HCT116 (cell line): ENCODE data around the gene LPCAT2. TPM values are rescaled to one million over a fixed set of nuclear protein-coding genes. Genes with fewer than 3 reads are reported as not detected.

Experiments
- ATAC-seq: fragments of 200-7000 bp; cut with Tn5 transposase; 2 replicates; pipeline ENCODE4 v1.9.1; 2020; ENCODE audit warnings: mild to moderate bottlenecking, moderate library complexity
- BruUV-seq: library from RNA; stranded (reverse); fragments of 400-500 nt; replicated peaks from 2 replicates; lab custom pipeline; 2021; lab: Mats Ljungman, UMichigan
- CTCF ChIA-PET: fragments of 300-600 bp; sonication (Branson Sonifier 250); formaldehyde crosslinking; loops from one replicate; lab custom pipeline; 2021; ENCODE audit warnings: antibody characterized with exemption; lab: Charles Lee
- POLR2A ChIA-PET: fragments of 300-600, 350-600 bp; sonication (Branson Sonifier 250); formaldehyde crosslinking; loops from one replicate; lab custom pipeline; 2021; ENCODE audit warnings: antibody characterized with exemption; lab: Charles Lee
- RAD21 ChIA-PET, 2 experiments: fragments of 300-600 bp; sonication (Branson Sonifier 250); formaldehyde crosslinking; loops; one replicate each; lab custom pipeline; 2023; ENCODE audit warnings: low total read pairs in 2 of 2; ENCODE audit not compliant: uncharacterized antibody in 2 of 2, unreplicated experiment in 2 of 2, low non-redundant PET in 1 of 2; lab: Charles Lee
- DNase-seq: peaks from one replicate; pipeline ENCODE4 v3.0.0-alpha.2; 2010; ENCODE audit warnings: low read depth, low spot score
- H2AFZ ChIP-seq: fragments of 200-600 bp; shearing (Covaris generic), sonication (generic); 2 replicates; pipeline ENCODE4 v1.6.1; 2017; ENCODE audit warnings: low read depth, mixed run types, mixed read lengths, antibody characterized with exemption, low read length; ENCODE audit not compliant: poor library complexity, severe bottlenecking
- H3K27ac ChIP-seq: 2 replicates; pipeline ENCODE4 v1.5.1; 2012; ENCODE audit warnings: low read depth, low read length
- H3K27me3 ChIP-seq: fragments of 200-600 bp; sonication (generic); 2 replicates; pipeline ENCODE4 v1.6.1; 2016; ENCODE audit warnings: mixed run types, low read length, mixed read lengths; ENCODE audit not compliant: insufficient read depth
- H3K36me3 ChIP-seq, 2 experiments: fragments of 200-500 bp in 1 of 2; fragments of 200-600 bp in 1 of 2; sonication (Bioruptor generic) in 1 of 2; sonication (generic) in 1 of 2; 2 replicates each; pipeline versions ENCODE4 v1.5.1 to v1.6.1; 2014 to 2016; ENCODE audit warnings: low read length in 2 of 2, inconsistent platforms in 1 of 2, mixed read lengths in 1 of 2, mixed run types in 1 of 2; ENCODE audit not compliant: insufficient read depth in 2 of 2, control insufficient read depth in 1 of 2
- H3K4me1 ChIP-seq, 2 experiments: fragments of 200-600 bp in 1 of 2; sonication (generic) in 1 of 2; 2 replicates each; pipeline versions ENCODE4 v1.5.1 to v1.6.1; 2012 to 2017; ENCODE audit warnings: low read length in 2 of 2, inconsistent platforms in 1 of 2, mild to moderate bottlenecking in 1 of 2, mixed read lengths in 1 of 2, mixed run types in 1 of 2, moderate library complexity in 1 of 2; ENCODE audit not compliant: insufficient read depth in 2 of 2, control insufficient read depth in 1 of 2
- H3K4me2 ChIP-seq: fragments of 200-600 bp; sonication (generic); 2 replicates; pipeline ENCODE4 v1.6.1; 2017; ENCODE audit warnings: mixed run types, low read length, mixed read lengths
- H3K4me3 ChIP-seq, 2 experiments: fragments of 200-600 bp in 1 of 2; sonication (generic) in 1 of 2; replicated peaks in 1 of 2; 2 replicates each; pipeline ENCODE4 v1.5.1; 2011 to 2016; ENCODE audit warnings: low read length in 2 of 2, control low read depth in 1 of 2, low read depth in 1 of 2, mild to moderate bottlenecking in 1 of 2, mixed read lengths in 1 of 2, mixed run types in 1 of 2
- H3K79me2 ChIP-seq: fragments of 200-600 bp; sonication (generic); 2 replicates; pipeline ENCODE4 v1.6.1; 2017; ENCODE audit warnings: mild to moderate bottlenecking, mixed run types, low read length, moderate library complexity, mixed read lengths; ENCODE audit not compliant: insufficient read depth
- H3K9ac ChIP-seq: fragments of 200-600 bp; sonication (generic); 2 replicates; pipeline ENCODE4 v1.6.1; 2016; ENCODE audit warnings: low read length, mixed read lengths
- H3K9me2 ChIP-seq: fragments of 200-600 bp; sonication (generic), shearing (Covaris generic); 2 replicates; pipeline ENCODE4 v1.6.1; 2017; ENCODE audit warnings: mixed run types, mild to moderate bottlenecking, moderate library complexity; ENCODE audit not compliant: insufficient read depth
- H3K9me3 ChIP-seq, 2 experiments: fragments of 200-500 bp in 1 of 2; fragments of 200-600 bp in 1 of 2; sonication (Bioruptor generic) in 1 of 2; sonication (generic) in 1 of 2; 2 replicates each; pipeline ENCODE4 v1.6.1; 2014 to 2017; ENCODE audit warnings: low read length in 2 of 2, mixed read lengths in 2 of 2, inconsistent platforms in 1 of 2, low read depth in 1 of 2, mild to moderate bottlenecking in 1 of 2, mixed run types in 1 of 2, moderate library complexity in 1 of 2; ENCODE audit not compliant: control insufficient read depth in 1 of 2, insufficient read depth in 1 of 2
- H4K20me1 ChIP-seq: fragments of 200-600 bp; sonication (generic), shearing (Covaris generic); 2 replicates; pipeline ENCODE4 v1.6.1; 2017; ENCODE audit warnings: mixed run types, mild to moderate bottlenecking, moderate library complexity; ENCODE audit not compliant: insufficient read depth
- CBX3 ChIP-seq: IDR thresholded peaks from 2 replicates; pipeline ENCODE4 v1.6.1; 2012; ENCODE audit warnings: low read depth
- CEBPB ChIP-seq: IDR thresholded peaks from 2 replicates; pipeline ENCODE4 v1.6.1; 2012; ENCODE audit warnings: low read depth
- EGR1 ChIP-seq: IDR thresholded peaks from 2 replicates; pipeline ENCODE4 v1.6.1; 2012; ENCODE audit warnings: low read depth
- ELF1 ChIP-seq: IDR thresholded peaks from 2 replicates; pipeline ENCODE4 v1.6.1; 2012; ENCODE audit warnings: low read depth, borderline replicate concordance
- JUND ChIP-seq: IDR thresholded peaks from 2 replicates; pipeline ENCODE4 v1.6.1; 2012
- RAD21 ChIP-seq: IDR thresholded peaks from 2 replicates; pipeline ENCODE4 v1.6.1; 2012; ENCODE audit warnings: low read depth, mild to moderate bottlenecking
- SIN3A ChIP-seq: IDR thresholded peaks from 2 replicates; pipeline ENCODE4 v1.6.1; 2012; ENCODE audit warnings: low read depth
- SRF ChIP-seq: IDR thresholded peaks from 2 replicates; pipeline ENCODE4 v1.6.1; 2012; ENCODE audit warnings: low read depth
- TCF7L2 ChIP-seq: IDR thresholded peaks from 2 replicates; pipeline ENCODE4 v1.7.0; 2011; ENCODE audit warnings: borderline replicate concordance, inconsistent platforms; ENCODE audit not compliant: insufficient read depth, insufficient read length; ENCODE audit errors: extremely low read depth
- YY1 ChIP-seq: IDR thresholded peaks from 2 replicates; pipeline ENCODE4 v1.6.1; 2011; ENCODE audit warnings: low read length, low read depth, moderate library complexity, mild to moderate bottlenecking; ENCODE audit not compliant: insufficient replicate concordance; ENCODE audit errors: extremely low read depth
- ZNF274 ChIP-seq: fragments of 200-500 bp; sonication (Bioruptor generic); IDR thresholded peaks from 2 replicates; pipeline ENCODE4 v1.6.1; 2014; ENCODE audit warnings: mild to moderate bottlenecking, low read depth, low read length, inconsistent platforms
- intact Hi-C: fragments of 100-400 bp; cut with micrococcal nuclease; formaldehyde crosslinking; loops from 2 replicates; pipeline ENCODE4 v1.10.0; 2022
- total RNA-seq: library from RNA; stranded (reverse); gene quantifications from one replicate; pipeline ENCODE4 v1.2.1, GENCODE V29; 2021; ENCODE audit not compliant: unreplicated experiment
- TF ChIP-seq, protein P1 (sequence below): IDR thresholded peaks from 2 replicates; pipeline ENCODE4 v1.6.1; 2012
- TF ChIP-seq, protein P2 (sequence below): IDR thresholded peaks from 2 replicates; pipeline ENCODE4 v1.6.1; 2012
- TF ChIP-seq, protein P3 (sequence below): IDR thresholded peaks from 2 replicates; pipeline ENCODE4 v1.6.1; 2011; ENCODE audit warnings: mild to moderate bottlenecking, low read length, moderate library complexity; ENCODE audit not compliant: insufficient replicate concordance; ENCODE audit errors: extremely low read depth
- TF ChIP-seq, protein P4 (sequence below): IDR thresholded peaks from 2 replicates; pipeline ENCODE4 v1.6.1; 2012; ENCODE audit warnings: low read depth

LPCAT2 gene
- total RNA-seq, 1 experiment from 2014 or later: 13.1 TPM

DNA sequence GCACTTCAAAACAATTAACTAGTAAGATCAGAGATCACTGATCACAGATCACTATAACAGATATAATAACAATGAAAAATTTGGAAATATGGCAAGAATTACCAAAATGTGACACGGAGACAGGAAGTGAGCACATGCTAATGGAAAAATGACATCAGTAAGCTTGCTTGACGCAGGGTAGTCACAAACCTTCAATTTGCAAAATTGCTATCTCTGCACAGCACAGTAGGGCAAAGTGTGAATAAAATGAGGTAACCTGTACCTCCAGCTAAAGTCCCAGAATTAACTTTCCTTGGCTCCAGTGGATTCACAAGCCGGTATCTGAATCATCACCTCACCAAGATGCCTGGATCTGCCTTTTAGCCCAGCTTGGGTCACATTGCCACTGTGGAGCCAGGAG lies 34.1 kb upstream of the LPCAT2 start:
- ChIA-PET RAD21 (interaction anchor here in 1 of 2 experiments (0.6 kb wide), 1 partner anchor 24 kb away, joined by 3 read pairs; no protein-coding TSS in a partner anchor), POLR2A (no interaction called here), CTCF (no interaction called here)
- DNase-seq: no peak
- no peak for ATAC-seq
- no peak overlapping the region for H3K27ac ChIP-seq
- no peaks in the 10 kb centered on the region for H3K9me2 ChIP-seq
- H2AFZ ChIP-seq: no peak overlapping the region
- H3K27me3 ChIP-seq: no peaks in the 10 kb centered on the region
- H3K4me3 ChIP-seq: no peak overlapping the region
- H3K4me1 ChIP-seq: peaks cover 18 to 29% of the 10 kb centered on the region in 2 experiments
- H3K36me3 ChIP-seq: no peaks in the 10 kb centered on the region
- TF ChIP-seq SIN3A: no peak
- no peak for TF ChIP-seq YY1
- TF ChIP-seq, protein P1, sequence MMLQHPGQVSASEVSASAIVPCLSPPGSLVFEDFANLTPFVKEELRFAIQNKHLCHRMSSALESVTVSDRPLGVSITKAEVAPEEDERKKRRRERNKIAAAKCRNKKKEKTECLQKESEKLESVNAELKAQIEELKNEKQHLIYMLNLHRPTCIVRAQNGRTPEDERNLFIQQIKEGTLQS: no peak
- no peak for TF ChIP-seq JUND
- no peak for TF ChIP-seq CEBPB
- TF ChIP-seq, protein P2, sequence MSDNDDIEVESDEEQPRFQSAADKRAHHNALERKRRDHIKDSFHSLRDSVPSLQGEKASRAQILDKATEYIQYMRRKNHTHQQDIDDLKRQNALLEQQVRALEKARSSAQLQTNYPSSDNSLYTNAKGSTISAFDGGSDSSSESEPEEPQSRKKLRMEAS: no peak
- TF ChIP-seq ZNF274: no peak
- no peak for TF ChIP-seq ELF1
- TF ChIP-seq EGR1: no peak
- TF ChIP-seq CBX3: no peak
- no peak for TF ChIP-seq RAD21
- TF ChIP-seq, protein P3, sequence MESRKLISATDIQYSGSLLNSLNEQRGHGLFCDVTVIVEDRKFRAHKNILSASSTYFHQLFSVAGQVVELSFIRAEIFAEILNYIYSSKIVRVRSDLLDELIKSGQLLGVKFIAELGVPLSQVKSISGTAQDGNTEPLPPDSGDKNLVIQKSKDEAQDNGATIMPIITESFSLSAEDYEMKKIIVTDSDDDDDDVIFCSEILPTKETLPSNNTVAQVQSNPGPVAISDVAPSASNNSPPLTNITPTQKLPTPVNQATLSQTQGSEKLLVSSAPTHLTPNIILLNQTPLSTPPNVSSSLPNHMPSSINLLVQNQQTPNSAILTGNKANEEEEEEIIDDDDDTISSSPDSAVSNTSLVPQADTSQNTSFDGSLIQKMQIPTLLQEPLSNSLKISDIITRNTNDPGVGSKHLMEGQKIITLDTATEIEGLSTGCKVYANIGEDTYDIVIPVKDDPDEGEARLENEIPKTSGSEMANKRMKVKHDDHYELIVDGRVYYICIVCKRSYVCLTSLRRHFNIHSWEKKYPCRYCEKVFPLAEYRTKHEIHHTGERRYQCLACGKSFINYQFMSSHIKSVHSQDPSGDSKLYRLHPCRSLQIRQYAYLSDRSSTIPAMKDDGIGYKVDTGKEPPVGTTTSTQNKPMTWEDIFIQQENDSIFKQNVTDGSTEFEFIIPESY: no peak
- no peak for TF ChIP-seq TCF7L2
- TF ChIP-seq, protein P4, sequence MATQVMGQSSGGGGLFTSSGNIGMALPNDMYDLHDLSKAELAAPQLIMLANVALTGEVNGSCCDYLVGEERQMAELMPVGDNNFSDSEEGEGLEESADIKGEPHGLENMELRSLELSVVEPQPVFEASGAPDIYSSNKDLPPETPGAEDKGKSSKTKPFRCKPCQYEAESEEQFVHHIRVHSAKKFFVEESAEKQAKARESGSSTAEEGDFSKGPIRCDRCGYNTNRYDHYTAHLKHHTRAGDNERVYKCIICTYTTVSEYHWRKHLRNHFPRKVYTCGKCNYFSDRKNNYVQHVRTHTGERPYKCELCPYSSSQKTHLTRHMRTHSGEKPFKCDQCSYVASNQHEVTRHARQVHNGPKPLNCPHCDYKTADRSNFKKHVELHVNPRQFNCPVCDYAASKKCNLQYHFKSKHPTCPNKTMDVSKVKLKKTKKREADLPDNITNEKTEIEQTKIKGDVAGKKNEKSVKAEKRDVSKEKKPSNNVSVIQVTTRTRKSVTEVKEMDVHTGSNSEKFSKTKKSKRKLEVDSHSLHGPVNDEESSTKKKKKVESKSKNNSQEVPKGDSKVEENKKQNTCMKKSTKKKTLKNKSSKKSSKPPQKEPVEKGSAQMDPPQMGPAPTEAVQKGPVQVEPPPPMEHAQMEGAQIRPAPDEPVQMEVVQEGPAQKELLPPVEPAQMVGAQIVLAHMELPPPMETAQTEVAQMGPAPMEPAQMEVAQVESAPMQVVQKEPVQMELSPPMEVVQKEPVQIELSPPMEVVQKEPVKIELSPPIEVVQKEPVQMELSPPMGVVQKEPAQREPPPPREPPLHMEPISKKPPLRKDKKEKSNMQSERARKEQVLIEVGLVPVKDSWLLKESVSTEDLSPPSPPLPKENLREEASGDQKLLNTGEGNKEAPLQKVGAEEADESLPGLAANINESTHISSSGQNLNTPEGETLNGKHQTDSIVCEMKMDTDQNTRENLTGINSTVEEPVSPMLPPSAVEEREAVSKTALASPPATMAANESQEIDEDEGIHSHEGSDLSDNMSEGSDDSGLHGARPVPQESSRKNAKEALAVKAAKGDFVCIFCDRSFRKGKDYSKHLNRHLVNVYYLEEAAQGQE: no peak
- TF ChIP-seq SRF: no peak
- H4K20me1 ChIP-seq: no peaks in the 10 kb centered on the region
- H3K4me2 ChIP-seq: no peak overlapping the region
- H3K79me2 ChIP-seq: no peaks in the 10 kb centered on the region
- no peaks in the 10 kb centered on the region for H3K9me3 ChIP-seq
- intact Hi-C loops: no loop called here
- no TSS peak for BruUV-seq
- H3K9ac ChIP-seq: no peak overlapping the region
